SJCRH30 (cell line): ENCODE results near the gene SNRPF. TPM values are rescaled to one million over a fixed set of nuclear protein-coding genes. Genes with fewer than 3 reads are reported as not detected.
"Not testable (repeated sequence)": the region's sequence is repeated elsewhere in the genome, so short reads cannot be mapped to it uniquely, and the experiment has no call there.

ENCODE experiments used
- DNase-seq, 2 experiments: peaks; one replicate each; pipeline ENCODE4 v3.0.0-alpha.2; 2015 to 2020
- H3K27ac ChIP-seq: fragments of 250-450 bp; sonication (Bioruptor Pico); 2 replicates; pipeline ENCODE4 v1.5.1; 2020; ENCODE audit warnings: mild to moderate bottlenecking, moderate library complexity
- H3K27me3 ChIP-seq: fragments of 250-450 bp; sonication (Bioruptor Pico); 2 replicates; pipeline ENCODE4 v1.5.1; 2020; ENCODE audit warnings: mild to moderate bottlenecking, moderate library complexity
- H3K36me3 ChIP-seq: fragments of 250-450 bp; sonication (Bioruptor Pico); 2 replicates; pipeline ENCODE4 v1.5.1; 2020; ENCODE audit warnings: mild to moderate bottlenecking, moderate library complexity
- H3K4me1 ChIP-seq: fragments of 250-450 bp; sonication (Bioruptor Pico); 2 replicates; pipeline ENCODE4 v1.5.1; 2020; ENCODE audit warnings: mild to moderate bottlenecking, moderate library complexity
- H3K4me3 ChIP-seq: fragments of 250-450 bp; sonication (Bioruptor Pico); 2 replicates; pipeline ENCODE4 v1.5.1; 2020; ENCODE audit warnings: mild to moderate bottlenecking, moderate library complexity
- H3K9me3 ChIP-seq: fragments of 250-450 bp; sonication (Bioruptor Pico); replicated peaks from 2 replicates; pipeline ENCODE4 v1.5.1; 2020; ENCODE audit warnings: mild to moderate bottlenecking, moderate library complexity
- total RNA-seq: library from RNA; depleted of rRNA; stranded (reverse); fragments of >200 nt; shearing (Covaris generic); gene quantifications from 2 replicates; pipeline ENCODE4 v1.2.3, GENCODE V29; 2014; rRNA removed

SNRPF gene
- total RNA-seq = 64.2 and 67.8 TPM in 2 replicates

- Histone ChIP-seq H3K27ac (peak within 1 kb of the TSS; percentile 68), H3K4me3 (peak within 1 kb of the TSS; percentile 78), H3K27me3 (no peaks in the 10 kb centered on the region), H3K9me3 (no peaks in the 10 kb centered on the region; the same call in 1 of the 2 replicates), H3K36me3 (peaks cover 29% of the 10 kb centered on the region), H3K4me1 (no peaks in the 10 kb centered on the region)
- peak; percentile 93 to 96 for DNase-seq
Observed at GRCh38 chr12:95858451-95859343, at the start of gene SNRPF. SNRPF (plus strand) TSS chr12:95858952; CDS start chr12:95859074, 122 bp downstream.

GRCh38 chr12:95809000-95809680 lies 49.6 kb upstream of the SNRPF start:
- Histone ChIP-seq H3K27me3 (no peaks in the 10 kb centered on the region), H3K4me3 (no peak overlapping the region), H3K36me3 (no peaks in the 10 kb centered on the region), H3K27ac (no peak overlapping the region), H3K9me3 (no peaks in the 10 kb centered on the region), H3K4me1 (no peaks in the 10 kb centered on the region)
- no peak for DNase-seq

- Histone ChIP-seq H3K4me3 (no peak overlapping the region), H3K4me1 (no peaks in the 10 kb centered on the region), H3K9me3 (no peaks in the 10 kb centered on the region), H3K36me3 (no peaks in the 10 kb centered on the region), H3K27ac (no peak overlapping the region), H3K27me3 (no peaks in the 10 kb centered on the region)
- no peak for DNase-seq
Observed at GRCh38 chr12:95810411-95810810, 48.3 kb upstream of the SNRPF start.

GRCh38 chr12:95812155-95812554 lies 46.6 kb upstream of the SNRPF start:
- not testable (repeated sequence) for H3K27ac ChIP-seq, H3K36me3 ChIP-seq, H3K4me3 ChIP-seq, DNase-seq, H3K27me3 ChIP-seq, H3K4me1 ChIP-seq, H3K9me3 ChIP-seq

GRCh38 chr12:95815632-95816212 lies 43.0 kb upstream of the SNRPF start:
- H3K27ac ChIP-seq = no peak overlapping the region
- peak in 1 of 2 experiments; percentile 46 for DNase-seq

GRCh38 chr12:95820096-95820703 lies 38.6 kb upstream of the SNRPF start:
- DNase-seq = peak; percentile 15 to 65
- no peaks in the 10 kb centered on the region for H3K9me3 ChIP-seq
- H3K4me1 ChIP-seq = no peaks in the 10 kb centered on the region
- H3K36me3 ChIP-seq = no peaks in the 10 kb centered on the region
- H3K27me3 ChIP-seq = no peaks in the 10 kb centered on the region
- no peak overlapping the region for H3K27ac ChIP-seq
- H3K4me3 ChIP-seq = no peak overlapping the region

More at GRCh38 chr12:95815632-95816212, 43.0 kb upstream of the SNRPF start:
- Histone ChIP-seq H3K4me3 (no peak overlapping the region), H3K9me3 (no peaks in the 10 kb centered on the region), H3K27me3 (no peaks in the 10 kb centered on the region), H3K4me1 (no peaks in the 10 kb centered on the region), H3K36me3 (no peaks in the 10 kb centered on the region)

- Histone ChIP-seq H3K27ac (no peak overlapping the region), H3K4me3 (no peak overlapping the region)
Observed at GRCh38 chr12:95829395-95829794, 29.4 kb upstream of the SNRPF start.

GRCh38 chr12:95830335-95831089 lies 28.2 kb upstream of the SNRPF start:
- Histone ChIP-seq H3K27ac (no peak overlapping the region), H3K9me3 (no peaks in the 10 kb centered on the region), H3K36me3 (no peaks in the 10 kb centered on the region), H3K4me1 (no peaks in the 10 kb centered on the region), H3K4me3 (no peak overlapping the region), H3K27me3 (no peaks in the 10 kb centered on the region)
- DNase-seq = no peak

More at GRCh38 chr12:95829395-95829794, 29.4 kb upstream of the SNRPF start:
- DNase-seq = no peak
- H3K4me1 ChIP-seq = no peaks in the 10 kb centered on the region
- no peaks in the 10 kb centered on the region for H3K9me3 ChIP-seq
- H3K36me3 ChIP-seq = no peaks in the 10 kb centered on the region
- H3K27me3 ChIP-seq = no peaks in the 10 kb centered on the region

- Histone ChIP-seq H3K4me1 (peaks cover 11% of the 10 kb centered on the region), H3K27me3 (no peaks in the 10 kb centered on the region), H3K4me3 (no peak overlapping the region), H3K27ac (no peak overlapping the region), H3K36me3 (no peaks in the 10 kb centered on the region), H3K9me3 (no peaks in the 10 kb centered on the region)
- DNase-seq = no peak
Observed at GRCh38 chr12:95834572-95834971, 24.2 kb upstream of the SNRPF start.

- DNase-seq = peak in 1 of 2 experiments; percentile 11
- H3K4me3 ChIP-seq = no peak overlapping the region
Observed at GRCh38 chr12:95836185-95836609, 22.6 kb upstream of the SNRPF start.

GRCh38 chr12:95836630-95837239 lies 22.0 kb upstream of the SNRPF start:
- no peaks in the 10 kb centered on the region for H3K27me3 ChIP-seq
- no peak overlapping the region for H3K4me3 ChIP-seq
- no peaks in the 10 kb centered on the region for H3K36me3 ChIP-seq
- H3K27ac ChIP-seq = no peak overlapping the region
- peaks cover 11% of the 10 kb centered on the region for H3K4me1 ChIP-seq
- no peaks in the 10 kb centered on the region for H3K9me3 ChIP-seq
- DNase-seq = no peak

More at GRCh38 chr12:95836185-95836609, 22.6 kb upstream of the SNRPF start:
- Histone ChIP-seq H3K4me1 (peaks cover 11% of the 10 kb centered on the region), H3K27ac (no peak overlapping the region), H3K9me3 (no peaks in the 10 kb centered on the region), H3K27me3 (no peaks in the 10 kb centered on the region), H3K36me3 (no peaks in the 10 kb centered on the region)

- H3K27me3 ChIP-seq = no peaks in the 10 kb centered on the region
- H3K27ac ChIP-seq = no peak overlapping the region
- H3K9me3 ChIP-seq = no peaks in the 10 kb centered on the region
- no peak overlapping the region for H3K4me3 ChIP-seq
- no peaks in the 10 kb centered on the region for H3K36me3 ChIP-seq
- peak in 1 of 2 experiments; percentile 29 for DNase-seq
- H3K4me1 ChIP-seq = peaks cover 11% of the 10 kb centered on the region
Observed at GRCh38 chr12:95837240-95838038, 21.3 kb upstream of the SNRPF start.

GRCh38 chr12:95838125-95838524 lies 20.6 kb upstream of the SNRPF start:
- no peak overlapping the region for H3K27ac ChIP-seq
- no peaks in the 10 kb centered on the region for H3K27me3 ChIP-seq
- no peaks in the 10 kb centered on the region for H3K9me3 ChIP-seq
- no peaks in the 10 kb centered on the region for H3K36me3 ChIP-seq
- peak; percentile 58 to 80 for DNase-seq
- peaks cover 11% of the 10 kb centered on the region for H3K4me1 ChIP-seq
- no peak overlapping the region for H3K4me3 ChIP-seq
